DMS153 (cell line): ENCODE data around the gene ROPN1L.
"Not testable (repeated sequence)": the region's sequence is repeated elsewhere in the genome, so short reads cannot be mapped to it uniquely, and the experiment has no call there.

Source experiments
- DNase-seq: peaks from one replicate; lab custom pipeline; 2025; lab: John Stamatoyannopoulos, UW

The ROPN1L gene

DNA sequence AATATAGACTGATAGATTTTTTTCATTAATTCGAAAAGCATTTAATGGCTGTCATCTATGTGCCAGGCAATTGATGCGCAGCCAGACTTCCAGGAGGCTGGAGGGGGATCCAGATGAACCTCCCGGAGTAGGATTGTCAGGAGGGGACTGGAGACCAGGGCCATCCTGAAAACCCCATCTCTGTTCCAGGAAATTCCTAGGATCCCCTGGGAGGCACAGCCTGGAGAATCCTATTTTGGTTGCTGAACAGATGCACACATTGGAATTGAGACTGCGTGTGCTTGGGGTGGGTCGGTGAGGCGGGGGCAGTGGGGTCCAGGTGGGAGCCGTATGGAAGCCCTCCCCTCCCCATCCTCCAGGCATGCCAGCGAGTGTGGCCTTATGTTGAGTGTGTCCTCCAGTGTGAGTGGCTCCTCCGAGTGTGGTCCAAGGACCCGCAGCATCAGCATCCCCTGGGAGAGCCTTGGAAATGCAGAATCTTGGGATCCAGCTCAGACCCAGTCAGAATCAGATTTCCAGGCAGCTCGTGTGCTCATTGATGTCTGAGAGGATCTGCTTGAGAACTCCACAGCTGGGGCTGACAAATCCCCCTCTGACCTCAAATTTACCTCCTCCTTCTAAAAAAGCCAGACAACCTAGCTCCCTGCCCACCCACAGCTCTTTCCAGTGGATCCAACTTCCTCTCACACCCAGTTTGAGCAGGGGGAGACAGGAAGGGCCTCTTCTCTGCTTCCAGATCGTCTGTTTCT lies 38.7 kb downstream of the ROPN1L start:
- no peak for DNase-seq

DNA sequence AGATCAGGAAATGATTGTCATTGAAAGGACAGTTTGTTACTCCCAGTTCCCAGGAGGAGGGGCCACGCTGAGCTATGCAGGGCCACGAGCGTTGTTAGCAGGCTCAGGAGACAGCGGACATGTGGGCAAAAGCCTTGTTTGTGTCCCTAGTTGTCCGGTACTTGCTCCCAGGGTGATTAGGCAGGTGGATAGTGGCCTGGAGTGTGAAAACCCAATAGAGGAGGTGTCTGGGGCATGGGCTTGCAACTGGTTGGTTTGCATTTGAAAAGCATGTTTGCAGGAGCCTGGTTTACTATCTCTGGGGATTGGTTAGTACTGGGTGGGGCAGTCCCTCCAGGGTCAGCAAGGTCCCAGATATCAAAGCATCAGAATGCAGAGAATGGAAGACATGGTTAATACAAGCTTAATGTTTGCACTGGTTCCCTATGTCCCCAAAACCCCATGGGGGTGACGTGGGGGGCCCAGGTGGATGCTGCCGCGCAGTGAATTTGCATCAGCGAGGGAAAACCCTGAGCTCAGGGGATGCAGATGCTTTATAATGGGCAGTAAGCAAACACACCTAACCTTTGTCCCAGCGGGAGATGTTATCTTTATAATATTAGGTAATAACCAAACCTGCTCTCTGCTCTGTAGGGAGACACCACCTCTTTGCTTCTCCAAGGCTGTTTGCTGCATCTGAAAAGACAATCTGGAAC lies 39.7 kb downstream of the ROPN1L start:
- no peak for DNase-seq

DNA sequence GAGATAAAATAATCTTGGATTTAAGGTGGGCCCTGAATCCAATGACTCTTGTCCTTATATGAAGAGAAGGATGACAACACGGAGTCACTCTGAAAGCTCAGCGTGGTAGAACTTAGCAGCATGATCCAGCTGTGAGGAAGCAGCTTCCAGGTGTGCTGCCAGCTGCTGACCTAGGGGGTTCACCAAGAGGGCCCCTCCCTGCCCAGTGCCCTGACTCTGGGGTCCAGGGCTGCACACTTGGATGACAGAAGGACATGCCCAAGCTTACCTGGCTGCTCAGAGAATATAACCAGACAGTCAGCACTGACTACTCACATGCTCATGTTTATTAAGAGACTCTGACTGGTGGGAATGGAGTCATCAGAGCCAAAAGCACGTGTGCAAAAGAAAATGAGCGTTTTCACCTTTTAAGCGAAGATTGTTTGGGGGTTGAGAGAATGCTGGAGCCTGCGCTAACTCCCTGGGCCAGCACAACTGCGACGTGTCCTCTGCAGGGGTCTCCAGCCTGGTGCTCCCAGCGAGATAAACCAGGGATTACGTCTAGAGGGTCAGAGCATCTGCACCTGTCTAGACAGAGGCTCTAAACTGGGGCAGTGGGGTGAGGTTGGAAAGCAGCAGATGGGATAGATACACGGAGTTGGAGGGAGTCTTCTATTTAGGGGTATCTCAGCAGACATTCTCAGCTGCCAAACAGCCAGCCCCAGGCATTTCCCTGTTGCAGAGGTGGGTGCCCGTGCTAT lies 41.3 kb downstream of the ROPN1L start:
- DNase-seq: no peak

DNA sequence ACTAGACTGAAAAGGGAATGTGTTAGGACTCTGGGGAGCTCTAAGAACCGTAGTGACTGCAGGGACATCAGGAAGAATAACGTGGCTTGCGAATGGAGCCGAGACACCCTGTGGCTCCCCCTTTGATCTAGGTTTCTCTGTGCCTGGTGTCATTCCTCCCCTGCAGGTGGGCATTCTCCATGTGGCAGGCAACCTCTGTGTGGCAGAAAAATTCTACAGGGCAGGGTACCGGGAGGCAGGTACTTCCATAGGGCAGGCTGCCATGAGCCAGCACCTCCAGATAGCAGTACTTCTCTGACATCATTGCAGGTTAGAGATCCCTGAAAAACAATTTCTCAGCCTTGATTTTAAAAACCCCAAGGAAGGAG lies 43.1 kb downstream of the ROPN1L start:
- no peak for DNase-seq

DNA sequence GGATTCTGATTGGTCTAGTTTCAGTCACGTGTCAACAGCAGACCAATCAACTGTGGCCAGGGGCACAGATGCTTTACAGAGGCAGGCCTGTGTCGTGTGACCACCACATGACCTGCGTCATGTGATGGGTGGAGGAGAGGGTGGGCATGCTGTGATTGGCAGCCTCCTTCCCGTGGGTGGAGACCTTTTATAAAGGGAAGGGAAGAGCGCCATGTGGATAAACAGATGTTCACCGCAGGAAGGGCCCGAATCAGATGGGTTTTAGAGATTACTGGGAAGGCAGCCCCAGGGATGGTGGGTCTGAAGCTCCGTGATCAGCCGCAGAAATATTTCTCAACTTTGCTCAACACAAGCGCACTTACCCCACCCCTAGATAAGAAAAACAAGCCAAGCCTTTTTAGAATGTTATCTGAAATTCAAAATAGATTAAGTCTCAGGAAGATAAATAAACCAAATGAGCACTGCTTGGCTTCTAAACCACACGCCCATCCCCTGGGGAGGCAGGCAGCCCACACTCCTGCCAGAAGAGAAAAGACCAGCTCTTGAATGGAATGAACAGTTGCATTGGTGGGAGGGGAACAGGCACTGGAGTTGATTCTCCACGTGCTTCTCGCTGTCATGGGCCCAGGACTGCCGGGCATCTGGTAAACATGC lies 43.6 kb downstream of the ROPN1L start:
- no peak for DNase-seq

DNA sequence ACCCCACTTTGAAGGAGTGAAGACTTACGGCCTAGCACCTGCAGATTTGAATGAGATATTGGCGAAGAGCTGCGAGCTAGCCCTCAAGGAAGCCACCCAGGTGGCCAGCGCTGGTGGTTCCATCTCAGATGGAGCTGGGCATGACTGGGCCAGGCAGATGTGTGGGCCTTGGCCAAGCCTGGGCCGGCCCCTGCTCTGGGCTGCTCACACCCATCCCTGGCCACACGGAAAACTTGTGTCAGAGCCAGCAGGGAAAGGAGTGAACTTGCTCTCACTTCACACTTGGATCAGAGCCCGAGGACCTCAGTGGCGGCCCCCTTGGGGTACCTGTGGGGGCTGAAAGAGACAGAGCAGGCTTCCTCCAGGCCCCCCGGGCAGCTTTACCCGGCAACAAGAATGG lies 44.2 kb downstream of the ROPN1L start:
- DNase-seq: no peak

DNA sequence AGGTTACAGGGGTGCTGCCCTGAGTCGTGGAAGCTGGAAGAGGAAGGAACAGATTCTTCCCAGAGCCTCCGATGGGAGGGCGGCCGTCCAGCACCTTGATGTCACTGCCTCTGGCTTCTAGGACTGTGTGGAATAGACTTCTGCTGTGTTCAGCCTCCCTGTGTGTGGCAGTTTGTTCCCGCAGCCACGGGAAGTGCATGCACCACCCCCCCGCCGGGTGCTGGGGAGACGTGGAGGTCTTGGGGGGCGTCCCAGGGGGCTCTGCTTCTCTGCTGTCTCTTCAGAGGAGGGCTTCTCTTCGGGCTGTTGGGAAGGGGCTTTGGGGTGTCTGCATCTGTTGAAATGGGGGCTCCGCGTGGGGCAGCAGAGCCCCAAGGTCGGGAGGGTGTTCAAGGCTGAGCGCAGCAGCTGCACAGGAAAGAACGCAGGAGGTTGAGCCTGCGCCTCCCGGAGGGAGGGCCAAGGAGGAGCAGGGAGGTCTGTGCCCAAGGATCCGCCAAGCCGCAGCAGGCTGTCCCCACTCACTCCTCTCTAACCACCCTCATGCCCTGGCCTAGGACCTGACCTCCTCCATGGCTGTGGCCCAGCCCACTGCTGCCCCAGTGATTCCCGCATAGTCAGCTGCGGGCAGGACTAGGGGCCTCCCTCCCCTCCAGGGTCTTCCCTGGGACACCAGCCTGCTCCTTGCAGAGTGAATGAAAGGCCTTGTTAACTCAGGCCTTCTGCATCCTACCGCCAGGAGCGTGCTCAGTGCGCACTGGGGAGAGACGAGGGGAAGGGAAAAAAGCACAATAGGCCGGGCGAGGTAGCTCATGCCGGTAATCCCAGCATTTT lies 45.0 kb downstream of the ROPN1L start:
- no peak for DNase-seq

DNA sequence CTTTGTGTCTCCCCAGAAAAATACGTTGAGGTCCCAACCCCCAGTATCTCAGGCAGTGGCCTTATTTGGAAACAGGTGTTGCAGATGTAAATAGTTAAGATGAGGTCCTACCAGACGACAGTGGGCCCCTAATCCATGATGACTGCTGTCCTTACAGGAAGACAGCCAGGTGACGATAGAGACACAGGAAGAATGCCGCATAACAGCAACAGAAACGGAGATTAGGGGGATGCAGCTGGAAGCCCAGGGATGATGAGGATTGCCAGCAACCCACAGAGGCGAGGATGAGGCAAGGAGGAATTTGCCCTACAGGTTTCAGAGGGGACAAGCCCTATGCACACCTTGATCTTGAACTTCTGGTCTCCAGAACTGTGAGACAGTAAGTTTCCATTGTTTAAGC lies 46.5 kb downstream of the ROPN1L start:
- DNase-seq: no peak

DNA sequence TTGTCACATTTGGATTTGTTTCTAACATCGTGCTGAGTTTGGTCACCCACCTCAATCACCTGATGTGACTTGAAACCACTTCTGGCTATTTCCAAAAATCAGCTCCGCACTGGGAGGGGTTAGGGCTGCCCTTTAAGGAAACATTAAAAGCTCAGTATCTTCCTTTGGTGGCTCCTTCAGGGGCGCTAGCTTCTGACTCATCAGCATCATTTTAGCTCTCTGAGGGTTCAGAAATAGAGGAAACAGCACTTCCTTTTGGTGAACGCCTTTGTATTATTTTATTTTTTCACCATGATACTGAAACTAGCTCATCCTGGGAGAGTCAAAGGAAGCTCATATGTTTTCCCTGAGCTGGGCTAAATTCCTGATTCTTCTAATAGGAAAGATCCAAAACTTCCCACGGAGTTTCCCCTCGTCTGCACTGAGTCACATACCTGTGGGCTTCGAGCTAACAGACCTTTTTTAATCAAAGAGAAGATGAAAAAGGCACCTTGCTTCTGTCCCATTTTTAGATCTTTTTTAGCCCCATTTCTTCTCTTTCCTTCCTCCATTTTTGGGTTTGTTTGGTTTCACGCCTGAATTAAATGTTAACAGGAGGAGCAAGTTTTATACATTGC lies 48.2 kb downstream of the ROPN1L start:
- DNase-seq: no peak

DNA sequence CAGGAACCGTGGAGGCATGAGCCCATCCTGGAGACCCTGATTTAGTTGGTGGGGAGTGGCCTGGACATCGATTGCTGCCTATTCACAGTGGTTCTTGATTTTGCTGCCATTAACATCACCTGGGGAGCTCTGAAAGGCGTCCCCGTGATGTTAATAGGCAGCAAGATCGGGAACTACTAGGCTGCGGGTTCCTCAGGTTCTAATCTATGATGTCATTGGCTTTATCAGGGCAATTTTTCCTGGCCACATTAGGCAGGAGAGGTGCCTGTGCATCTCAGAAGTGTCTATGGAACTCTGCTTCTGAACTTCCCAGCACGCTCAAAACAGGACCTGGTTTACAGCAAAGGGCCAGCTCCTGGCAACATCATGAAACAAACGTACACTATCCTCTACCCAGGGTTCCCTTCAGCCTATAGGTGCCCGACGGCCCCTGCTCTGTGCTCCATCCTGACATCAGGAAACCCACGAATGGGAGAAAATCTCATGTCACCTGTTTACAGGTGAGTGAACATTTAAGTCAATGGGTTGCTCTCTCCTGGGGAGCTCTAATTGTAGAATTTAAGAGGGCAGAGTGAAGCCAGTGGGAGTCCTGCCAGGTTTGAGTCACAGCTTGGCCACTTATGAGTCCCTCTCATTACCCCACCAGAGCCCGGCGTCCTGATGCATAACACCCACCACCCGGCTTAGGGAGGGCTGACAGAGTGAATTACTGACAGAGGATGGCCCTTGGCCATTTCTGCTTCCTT lies 49.4 kb downstream of the ROPN1L start:
- no peak for DNase-seq

DNA sequence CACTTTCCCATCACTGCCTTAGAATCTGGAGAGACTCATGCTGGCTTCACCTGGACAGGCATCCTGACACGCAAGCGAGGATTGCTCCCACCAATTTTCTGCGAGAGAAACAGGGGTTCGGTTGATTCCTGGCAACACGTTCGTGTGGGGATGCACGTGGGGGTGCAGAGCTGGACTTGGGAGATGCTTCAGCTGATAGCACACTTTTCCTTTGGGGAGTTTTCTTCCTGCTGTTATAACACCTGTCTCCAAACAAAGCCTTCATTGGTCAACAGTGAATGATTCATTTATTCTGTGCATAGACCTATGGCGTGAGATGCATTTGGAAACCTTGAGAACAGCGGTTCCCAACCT lies 50.0 kb downstream of the ROPN1L start:
- DNase-seq: no peak

DNA sequence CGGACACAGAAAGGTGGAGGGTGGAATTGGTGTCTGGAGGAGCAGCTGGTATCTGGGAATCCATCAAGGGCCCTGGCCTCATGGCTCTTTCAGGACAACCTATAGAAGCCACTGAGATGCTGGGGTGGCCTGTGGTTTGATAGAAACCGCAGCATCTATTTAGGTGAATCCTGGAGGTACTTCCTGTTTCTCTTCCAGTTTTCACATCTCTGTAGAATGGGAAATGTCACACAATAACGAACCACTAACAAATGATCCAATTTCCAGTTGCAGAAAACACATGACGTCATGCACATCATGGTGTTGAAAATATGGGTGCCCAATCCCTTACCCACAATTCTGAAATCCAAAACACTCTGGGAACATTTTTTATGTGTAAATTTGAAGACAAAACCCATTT lies 52.2 kb downstream of the ROPN1L start:
- DNase-seq: no peak

DNA sequence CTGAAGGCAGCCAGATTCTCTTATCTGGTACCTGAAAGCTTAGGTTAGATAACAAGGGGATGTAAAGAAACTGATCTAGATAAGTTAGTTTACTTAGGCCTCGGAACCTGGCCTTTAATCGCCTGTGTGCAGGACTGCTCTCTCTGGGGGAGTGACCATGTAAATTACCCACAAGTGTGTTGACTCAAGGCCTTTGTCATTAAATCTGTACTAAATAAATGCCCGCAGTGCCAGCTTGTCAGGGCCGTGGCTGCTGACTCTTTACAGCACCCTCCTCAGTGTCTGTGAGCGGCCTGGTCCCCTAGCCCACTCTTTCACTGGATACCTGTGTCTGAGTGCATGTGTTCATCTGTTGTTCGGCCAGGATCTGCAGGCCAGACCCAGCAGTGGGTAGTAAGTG lies 52.8 kb downstream of the ROPN1L start:
- not testable (repeated sequence) for DNase-seq

DNA sequence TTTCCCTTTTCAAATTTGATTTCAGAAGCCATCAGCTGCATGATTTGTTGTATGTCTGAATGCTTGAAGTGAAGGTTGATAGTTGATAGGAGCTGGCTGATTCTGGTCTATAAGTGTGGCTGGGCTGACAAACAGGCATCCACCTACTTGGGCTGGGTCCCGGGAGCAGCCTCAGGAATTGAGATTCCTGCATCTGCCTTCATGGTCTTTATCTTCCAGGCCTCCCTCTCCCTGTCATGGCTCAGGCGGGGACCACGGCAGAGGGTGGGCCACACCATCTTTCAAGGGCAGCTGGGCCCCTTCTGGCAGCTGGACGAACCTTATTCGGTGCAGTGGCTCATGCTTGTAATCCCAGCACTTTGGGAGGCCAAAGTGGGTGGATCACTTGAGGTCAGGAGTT lies 55.9 kb downstream of the ROPN1L start:
- DNase-seq: no peak

DNA sequence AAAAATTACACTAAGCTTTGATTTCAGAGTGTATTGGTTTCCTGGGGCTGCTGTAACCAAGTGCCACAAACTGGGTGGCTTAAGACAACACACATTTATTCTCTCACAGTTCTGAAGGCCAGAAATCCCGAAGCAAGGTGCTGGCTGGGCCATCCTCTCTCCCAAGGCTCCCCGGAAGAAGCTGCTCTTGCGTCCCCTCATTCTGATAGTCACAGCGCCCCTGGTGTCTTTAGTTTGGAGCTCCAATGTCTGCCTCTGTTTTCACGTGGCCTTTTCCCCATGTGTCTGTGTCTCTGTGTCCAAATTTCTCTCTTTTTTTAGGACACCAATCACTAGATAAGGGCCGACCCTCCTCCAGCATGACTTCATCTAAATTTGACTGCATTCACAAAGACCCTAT lies 56.7 kb downstream of the ROPN1L start:
- no peak for DNase-seq

DNA sequence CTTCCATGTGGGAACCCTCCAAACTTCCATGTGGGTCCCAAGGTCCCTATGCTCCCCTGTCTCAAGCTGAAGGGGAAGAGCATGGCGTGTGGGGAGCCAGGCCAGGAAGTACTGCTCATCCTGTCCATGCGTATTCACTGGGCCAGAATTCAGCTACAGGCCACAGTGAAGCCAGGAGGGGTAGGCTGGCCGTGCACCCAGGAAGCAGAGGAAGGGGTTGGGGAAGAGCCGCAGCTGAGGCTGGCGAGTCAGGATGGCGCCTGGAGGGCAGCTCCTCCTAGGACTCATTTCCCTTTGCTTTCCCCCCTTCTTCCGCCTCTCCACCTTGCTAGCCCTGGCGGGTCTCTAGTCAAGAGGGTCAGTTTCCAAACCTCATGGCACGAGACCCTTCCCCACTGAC lies 57.4 kb downstream of the ROPN1L start:
- DNase-seq: no peak

DNA sequence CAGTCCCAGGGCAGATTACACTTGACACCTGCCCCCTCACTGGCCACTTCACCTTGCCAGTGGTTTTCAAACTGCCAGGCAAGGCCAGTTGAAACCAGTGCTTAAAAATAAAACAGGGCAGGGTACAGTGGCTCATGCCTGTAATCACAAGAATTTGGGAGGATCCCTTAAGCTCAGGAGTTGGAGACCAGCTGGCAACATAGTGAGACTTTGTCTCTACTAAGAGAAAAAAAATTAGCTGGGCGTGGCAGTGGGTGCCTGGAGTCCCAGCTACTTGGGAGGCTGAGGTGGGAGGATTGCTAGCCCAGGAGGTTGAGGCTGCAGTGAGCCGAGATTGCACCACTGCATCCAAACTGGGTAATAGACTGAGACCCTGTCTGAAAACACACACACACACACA lies 58.1 kb downstream of the ROPN1L start:
- DNase-seq: no peak

DNA sequence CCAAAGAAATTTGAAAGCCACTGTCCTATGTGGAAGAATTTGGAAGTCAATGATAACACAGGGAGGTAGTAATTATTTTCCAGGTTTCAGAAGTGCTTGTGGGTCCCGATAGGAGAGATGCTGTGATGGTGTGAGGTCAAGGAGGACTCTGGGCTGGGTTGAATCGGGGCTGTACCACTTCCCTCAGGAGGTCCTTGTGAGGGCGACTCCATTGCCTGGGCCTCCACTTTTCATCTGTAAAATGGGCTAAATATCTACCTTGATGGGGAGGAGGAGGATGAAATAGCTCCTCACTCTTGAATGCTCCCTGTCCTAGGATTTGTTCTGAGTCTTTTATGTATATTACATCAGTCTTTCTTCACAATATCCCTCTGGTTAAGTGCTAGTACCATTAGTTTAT lies 59.0 kb downstream of the ROPN1L start:
- DNase-seq: no peak

DNA sequence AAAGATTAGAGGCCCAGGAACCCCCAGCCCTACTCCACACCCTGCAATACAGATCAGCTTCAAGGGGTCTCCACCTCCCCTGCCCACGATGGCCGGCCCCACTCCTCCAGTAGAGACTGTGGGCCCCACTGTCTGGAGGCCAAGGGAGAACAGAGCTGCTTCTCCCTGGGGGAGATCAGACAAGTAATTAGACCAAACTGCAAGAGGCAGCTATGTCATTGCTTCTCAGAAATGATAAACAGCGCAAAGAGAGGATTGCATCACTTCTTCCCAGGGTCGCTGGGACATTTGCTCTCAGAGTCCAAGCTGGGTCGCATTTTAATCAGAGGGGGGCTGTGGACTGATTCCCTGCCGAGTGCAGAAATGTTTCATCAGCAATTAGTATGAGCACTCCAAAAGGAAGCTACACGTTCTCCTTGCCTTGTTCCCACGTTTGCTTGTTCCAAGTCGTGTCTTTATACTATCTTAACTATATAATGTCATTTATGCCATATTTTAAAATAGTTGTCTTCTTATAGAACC lies 59.9 kb downstream of the ROPN1L start:
- DNase-seq: no peak

DNA sequence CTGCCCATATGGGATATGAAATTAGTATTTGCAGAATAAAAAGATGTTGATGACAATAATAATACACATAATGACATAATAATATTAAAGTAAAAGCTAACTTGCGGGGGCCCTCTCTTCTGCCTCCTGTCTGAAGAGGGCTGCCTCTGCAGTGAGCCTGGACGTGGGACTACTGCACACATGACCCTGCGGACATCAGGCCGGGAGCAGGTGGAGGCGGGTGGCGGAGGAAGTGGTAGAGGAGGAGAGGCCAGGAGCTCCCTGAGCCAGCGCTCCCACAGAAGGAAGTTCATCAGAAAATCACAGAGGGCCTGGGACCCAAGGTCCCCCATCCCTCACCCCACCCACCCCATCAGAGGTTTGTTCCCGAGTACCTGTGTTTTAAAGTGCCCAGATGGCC lies 60.5 kb downstream of the ROPN1L start:
- DNase-seq: no peak

DNA sequence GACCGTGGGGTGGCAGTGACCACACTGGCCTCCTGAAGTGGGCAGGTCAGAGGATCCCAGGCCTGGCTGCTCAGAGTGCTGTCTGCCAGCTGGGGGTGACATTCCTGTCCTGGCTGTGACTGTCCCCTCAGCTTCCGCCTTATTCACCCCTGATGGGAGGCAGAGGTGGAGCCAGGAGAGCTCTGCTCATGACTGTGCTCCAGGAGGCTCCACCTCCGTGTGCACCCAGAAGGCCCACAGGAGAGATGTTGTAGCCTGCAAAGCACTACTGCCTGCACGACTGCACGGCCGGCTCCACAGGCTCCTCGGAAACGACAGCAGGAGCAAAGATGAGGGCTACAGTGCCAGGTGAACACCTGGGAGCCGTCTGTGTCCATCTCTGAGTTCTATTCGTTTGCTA lies 60.9 kb downstream of the ROPN1L start:
- no peak for DNase-seq
